H9 (cell line): ENCODE measurements around the gene TENM3. TPM values are rescaled to one million over a fixed set of nuclear protein-coding genes. Genes with fewer than 3 reads are reported as not detected.

ENCODE experiments used
- DNase-seq: peaks from one replicate; pipeline ENCODE4 v3.0.0-alpha.2; 2017
- H2AFZ ChIP-seq: one replicate; pipeline ENCODE4 v1.6.1; 2013; ENCODE audit warnings: mild to moderate bottlenecking, low read length, control low read depth, moderate library complexity
- H2AK5ac ChIP-seq: 2 replicates; pipeline ENCODE4 v1.6.1; 2013; ENCODE audit warnings: low read length, control low read depth, mixed read lengths; ENCODE audit not compliant: insufficient read length
- H2BK120ac ChIP-seq: one replicate; pipeline ENCODE4 v1.6.1; 2013; ENCODE audit warnings: low read depth, mild to moderate bottlenecking, low read length, control low read depth, inconsistent platforms; ENCODE audit not compliant: poor library complexity, severe bottlenecking
- H2BK12ac ChIP-seq: 2 replicates; pipeline ENCODE4 v1.6.1; 2013; ENCODE audit warnings: low read length, control low read depth, mixed read lengths, low read depth; ENCODE audit not compliant: insufficient read length
- H2BK15ac ChIP-seq: 2 replicates; pipeline ENCODE4 v1.6.1; 2013; ENCODE audit warnings: low read depth, low read length, control low read depth
- H2BK20ac ChIP-seq: one replicate; pipeline ENCODE4 v1.6.1; 2013; ENCODE audit warnings: low read depth, mild to moderate bottlenecking, low read length, control low read depth, inconsistent platforms; ENCODE audit not compliant: poor library complexity, severe bottlenecking
- H2BK5ac ChIP-seq: 2 replicates; pipeline ENCODE4 v1.6.1; 2013; ENCODE audit warnings: low read length, control low read depth, mixed read lengths; ENCODE audit not compliant: insufficient read length
- H3K14ac ChIP-seq: 2 replicates; pipeline ENCODE4 v1.6.1; 2013; ENCODE audit warnings: low read length, control low read depth; ENCODE audit not compliant: insufficient read depth
- H3K18ac ChIP-seq: 2 replicates; pipeline ENCODE4 v1.6.1; 2013; ENCODE audit warnings: low read depth, mild to moderate bottlenecking, mixed read lengths, low read length, control low read depth; ENCODE audit not compliant: insufficient read length
- H3K23ac ChIP-seq: 2 replicates; pipeline ENCODE4 v1.6.1; 2013; ENCODE audit warnings: low read length, control low read depth, mixed read lengths, low read depth; ENCODE audit not compliant: insufficient read length
- H3K23me2 ChIP-seq: 2 replicates; pipeline ENCODE4 v1.6.1; 2013; ENCODE audit warnings: low read depth, mild to moderate bottlenecking, mixed read lengths, low read length, control low read depth; ENCODE audit not compliant: insufficient read length, poor library complexity, severe bottlenecking
- H3K27ac ChIP-seq: 2 replicates; pipeline ENCODE4 v1.5.1; 2013; ENCODE audit warnings: low read length, control low read depth, mixed read lengths, low read depth; ENCODE audit not compliant: insufficient read length
- H3K27me3 ChIP-seq: 2 replicates; pipeline ENCODE4 v1.6.1; 2013; ENCODE audit warnings: low read length, control low read depth, inconsistent platforms; ENCODE audit not compliant: insufficient read depth
- H3K4ac ChIP-seq: 2 replicates; pipeline ENCODE4 v1.6.1; 2013; ENCODE audit warnings: low read depth, mild to moderate bottlenecking, control low read depth, inconsistent platforms, low read length, moderate library complexity
- H3K4me1 ChIP-seq: 2 replicates; pipeline ENCODE4 v1.6.1; 2013; ENCODE audit warnings: low read length, control low read depth, inconsistent platforms; ENCODE audit not compliant: insufficient read depth
- H3K4me2 ChIP-seq: 2 replicates; pipeline ENCODE4 v1.6.1; 2013; ENCODE audit warnings: low read length, control low read depth, mixed read lengths; ENCODE audit not compliant: insufficient read length, insufficient read depth
- H3K56ac ChIP-seq: 2 replicates; pipeline ENCODE4 v1.6.1; 2013; ENCODE audit warnings: low read depth, mild to moderate bottlenecking, mixed read lengths, low read length, control low read depth; ENCODE audit not compliant: insufficient read length
- H3K79me1 ChIP-seq: 2 replicates; pipeline ENCODE4 v1.6.1; 2013; ENCODE audit warnings: low read depth, mild to moderate bottlenecking, moderate library complexity, low read length, control low read depth, inconsistent platforms; ENCODE audit not compliant: insufficient read depth, poor library complexity, severe bottlenecking
- H3K79me2 ChIP-seq: 2 replicates; pipeline ENCODE4 v1.6.1; 2013; ENCODE audit warnings: low read length, control low read depth, inconsistent platforms; ENCODE audit not compliant: insufficient read depth
- H3K9ac ChIP-seq: 2 replicates; pipeline ENCODE4 v1.6.1; 2013; ENCODE audit warnings: low read length, control low read depth, mixed read lengths; ENCODE audit not compliant: insufficient read length; ENCODE audit errors: extremely low read depth
- H3K9me3 ChIP-seq: one replicate; pipeline ENCODE4 v1.6.1; 2013; ENCODE audit warnings: low read depth, low read length, inconsistent platforms; ENCODE audit not compliant: control insufficient read depth
- H3T11ph ChIP-seq: one replicate; pipeline ENCODE4 v1.6.1; 2013; ENCODE audit warnings: mild to moderate bottlenecking, low read length, control low read depth, inconsistent platforms
- H4K20me1 ChIP-seq: one replicate; pipeline ENCODE4 v1.6.1; 2013; ENCODE audit not compliant: control insufficient read depth, insufficient read length, insufficient read depth
- H4K5ac ChIP-seq: 2 replicates; pipeline ENCODE4 v1.6.1; 2013; ENCODE audit warnings: low read depth, mild to moderate bottlenecking, mixed read lengths, low read length, control low read depth; ENCODE audit not compliant: insufficient read length
- H4K8ac ChIP-seq: replicated peaks from 2 replicates; pipeline ENCODE4 v1.6.1; 2013; ENCODE audit warnings: low read length, control low read depth, mixed read lengths, low read depth; ENCODE audit not compliant: insufficient read length
- H4K91ac ChIP-seq: 2 replicates; pipeline ENCODE4 v1.6.1; 2013; ENCODE audit warnings: low read depth, mild to moderate bottlenecking, moderate library complexity, mixed read lengths, low read length, control low read depth; ENCODE audit not compliant: insufficient read length
- H3K27ac Mint-ChIP-seq, 3 experiments: 2 replicates in 2 of 3; 3 replicates in 1 of 3; pipeline ENCODE4 v1.8.0; 2020 to 2021; ENCODE audit warnings: mixed read lengths in 3 of 3, mild to moderate bottlenecking in 1 of 3, moderate library complexity in 1 of 3
- H3K27me3 Mint-ChIP-seq: 2 replicates; pipeline ENCODE4 v1.8.0; 2021; ENCODE audit warnings: low read depth, mild to moderate bottlenecking, moderate library complexity, mixed read lengths
- H3K36me3 Mint-ChIP-seq, 3 experiments: 2 replicates in 2 of 3; 3 replicates in 1 of 3; pipeline ENCODE4 v1.8.0; 2020 to 2021; ENCODE audit warnings: low read depth in 3 of 3, mixed read lengths in 3 of 3; ENCODE audit not compliant: insufficient read depth in 1 of 3
- H3K4me1 Mint-ChIP-seq, 2 experiments: 2 replicates each; pipeline ENCODE4 v1.8.0; 2020; ENCODE audit warnings: mixed read lengths in 2 of 2
- H3K4me3 Mint-ChIP-seq, 2 experiments: 2 replicates in 1 of 2; 3 replicates in 1 of 2; pipeline ENCODE4 v1.8.0; 2020 to 2021; ENCODE audit warnings: mild to moderate bottlenecking in 2 of 2, mixed read lengths in 2 of 2, moderate library complexity in 1 of 2
- H3K9me3 Mint-ChIP-seq, 2 experiments: 2 replicates in 1 of 2; 3 replicates in 1 of 2; pipeline ENCODE4 v1.8.0; 2020; ENCODE audit warnings: mild to moderate bottlenecking in 2 of 2, mixed read lengths in 2 of 2, moderate library complexity in 1 of 2
- WGBS: extraction: QIAGEN DNeasy Blood & Tissue Kit; methylation state at CpG from one replicate; pipeline ENCODE4 v1.1.7; 2013; ENCODE audit warnings: missing lambda C conversion rate, low lambda C conversion rate, mixed read lengths; ENCODE audit not compliant: insufficient read length; ENCODE audit errors: extremely low coverage; 5-methylcytosine and 5-hydroxymethylcytosine counted together
- total RNA-seq: library from RNA; stranded (reverse); gene quantifications from 2 replicates; pipeline ENCODE4 v1.2.1, GENCODE V29; 2021
- TF ChIP-seq, protein P1 (sequence below): fragments of 200-600 bp; sonication (generic); conservative IDR thresholded peaks from 3 replicates; pipeline ENCODE4 v1.8.0; 2021; ENCODE audit warnings: antibody characterized with exemption, mild to moderate bottlenecking

TENM3 gene
- total RNA-seq, 1 experiment from 2014 or later: 49.6 TPM

DNA sequence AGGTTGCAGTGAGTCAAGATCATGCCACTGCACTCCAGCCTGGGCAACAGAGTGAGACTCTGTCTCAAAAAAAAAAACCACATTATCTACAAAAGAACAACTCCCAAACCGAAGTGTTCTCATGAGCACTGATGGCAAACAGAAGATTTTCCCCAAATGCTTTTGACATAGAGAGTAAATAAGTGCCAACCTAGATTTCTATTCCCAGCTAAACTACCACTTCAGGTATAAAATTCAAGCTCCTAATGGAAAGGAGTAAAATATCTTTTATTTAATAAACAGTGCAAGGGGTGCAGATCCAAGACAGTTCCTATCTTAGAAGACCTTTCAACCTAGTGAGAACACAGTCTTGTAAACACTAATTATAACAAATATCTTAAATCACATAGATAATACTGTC, 170.3 kb downstream of the TENM3 start:
- Histone ChIP-seq H3K56ac (no peak overlapping the region), H2BK15ac (no peak overlapping the region), H3T11ph (no peak overlapping the region), H4K5ac (no peak overlapping the region), H4K8ac (no peak overlapping the region), H3K23me2 (no peaks in the 10 kb centered on the region), H2BK12ac (no peak overlapping the region), H3K9me3 (peaks cover 11% of the 10 kb centered on the region), H4K20me1 (no peaks in the 10 kb centered on the region), H3K4me2 (no peak overlapping the region), H4K91ac (no peak overlapping the region), H2BK120ac (no peak overlapping the region), H3K79me1 (no peaks in the 10 kb centered on the region), H3K27me3 (no peaks in the 10 kb centered on the region), H3K9ac (no peak overlapping the region), H3K4me1 (no peaks in the 10 kb centered on the region; the same call in 1 of the 2 replicates), H2AFZ (no peak overlapping the region), H3K23ac (no peak overlapping the region), H3K27ac (no peak overlapping the region), H3K4ac (no peak overlapping the region), H2AK5ac (no peak overlapping the region), H3K79me2 (no peaks in the 10 kb centered on the region), H3K18ac (no peak overlapping the region), H3K14ac (no peak overlapping the region), H2BK5ac (no peak overlapping the region), H2BK20ac (no peak overlapping the region)
- H3K36me3 Mint-ChIP-seq: peaks cover 25 to 43% (median 28%) of the 10 kb centered on the region in 3 experiments
- peaks cover 9% of the 10 kb centered on the region for H3K27me3 Mint-ChIP-seq
- H3K27ac Mint-ChIP-seq: no peak overlapping the region
- TF ChIP-seq, protein P1, sequence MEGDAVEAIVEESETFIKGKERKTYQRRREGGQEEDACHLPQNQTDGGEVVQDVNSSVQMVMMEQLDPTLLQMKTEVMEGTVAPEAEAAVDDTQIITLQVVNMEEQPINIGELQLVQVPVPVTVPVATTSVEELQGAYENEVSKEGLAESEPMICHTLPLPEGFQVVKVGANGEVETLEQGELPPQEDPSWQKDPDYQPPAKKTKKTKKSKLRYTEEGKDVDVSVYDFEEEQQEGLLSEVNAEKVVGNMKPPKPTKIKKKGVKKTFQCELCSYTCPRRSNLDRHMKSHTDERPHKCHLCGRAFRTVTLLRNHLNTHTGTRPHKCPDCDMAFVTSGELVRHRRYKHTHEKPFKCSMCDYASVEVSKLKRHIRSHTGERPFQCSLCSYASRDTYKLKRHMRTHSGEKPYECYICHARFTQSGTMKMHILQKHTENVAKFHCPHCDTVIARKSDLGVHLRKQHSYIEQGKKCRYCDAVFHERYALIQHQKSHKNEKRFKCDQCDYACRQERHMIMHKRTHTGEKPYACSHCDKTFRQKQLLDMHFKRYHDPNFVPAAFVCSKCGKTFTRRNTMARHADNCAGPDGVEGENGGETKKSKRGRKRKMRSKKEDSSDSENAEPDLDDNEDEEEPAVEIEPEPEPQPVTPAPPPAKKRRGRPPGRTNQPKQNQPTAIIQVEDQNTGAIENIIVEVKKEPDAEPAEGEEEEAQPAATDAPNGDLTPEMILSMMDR: no peak
- H3K4me1 Mint-ChIP-seq: peaks cover 17 to 27% of the 10 kb centered on the region in 2 experiments
- no peak overlapping the region for H3K4me3 Mint-ChIP-seq
- DNase-seq: no peak
- no CpG with 5 or more reads among the region's 1 CpG for WGBS
- peaks cover 21 to 22% of the 10 kb centered on the region in 2 experiments for H3K9me3 Mint-ChIP-seq
